Measurements from ENCODE around the gene TMEM132C. TPM values are rescaled to one million over a fixed set of nuclear protein-coding genes. Genes with fewer than 3 reads are reported as not detected.
A peak's percentile ranks its signal among the peaks of the same experiment; 100 is the strongest.

Gene TMEM132C
- total RNA-seq, 1 donor from 2014 or later = 3.9 TPM

DNA sequence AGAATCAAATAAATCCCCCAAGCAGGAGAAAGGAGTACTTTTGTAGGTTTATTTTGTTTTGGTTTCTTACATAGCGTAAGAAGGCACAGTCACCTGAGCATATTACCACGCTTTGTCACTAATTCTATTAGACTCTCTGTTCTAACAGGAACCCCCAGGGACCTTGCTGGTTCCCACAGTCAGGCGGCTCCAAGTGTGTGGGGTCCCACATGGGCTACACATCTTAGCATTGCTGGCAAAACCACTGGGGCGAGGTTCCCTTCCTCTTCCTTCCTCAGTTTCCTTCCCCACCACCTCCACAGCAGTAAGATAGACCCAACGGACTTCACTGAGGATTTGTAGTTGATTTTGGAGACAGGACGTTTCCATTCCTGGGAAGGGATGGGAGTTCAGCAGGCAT, 49.1 kb downstream of the TMEM132C start:
- peak overlapping the region; percentile 61 for H3K27ac Mint-ChIP-seq
- Histone ChIP-seq H3K79me2 (ENCODE audit: low read depth) (no peaks in the 10 kb centered on the region), H2AFZ (replicated peaks) (no peak overlapping the region), H3K27ac (no peak overlapping the region), H3K9me3 (ENCODE audit: low read depth) (no peaks in the 10 kb centered on the region), H3K36me3 (no peaks in the 10 kb centered on the region), H3K4me1 (peaks cover 9% of the 10 kb centered on the region), H3K4me2 (no peak overlapping the region), H3F3A (ENCODE audit: low read depth) (no peaks in the 10 kb centered on the region), H3K27me3 (no peaks in the 10 kb centered on the region), H4K20me1 (ENCODE audit: low read depth) (no peaks in the 10 kb centered on the region), H3K9ac (no peak overlapping the region), H3K4me3 (no peak overlapping the region)
- peaks cover 62% of the 10 kb centered on the region for H3K4me1 Mint-ChIP-seq
- no peak for TF ChIP-seq EZH2phosphoT487 (IDR thresholded peaks at IDR 0.05)
- no peak for TF ChIP-seq EZH2 (IDR thresholded peaks at IDR 0.05)
- TF ChIP-seq, protein P1, sequence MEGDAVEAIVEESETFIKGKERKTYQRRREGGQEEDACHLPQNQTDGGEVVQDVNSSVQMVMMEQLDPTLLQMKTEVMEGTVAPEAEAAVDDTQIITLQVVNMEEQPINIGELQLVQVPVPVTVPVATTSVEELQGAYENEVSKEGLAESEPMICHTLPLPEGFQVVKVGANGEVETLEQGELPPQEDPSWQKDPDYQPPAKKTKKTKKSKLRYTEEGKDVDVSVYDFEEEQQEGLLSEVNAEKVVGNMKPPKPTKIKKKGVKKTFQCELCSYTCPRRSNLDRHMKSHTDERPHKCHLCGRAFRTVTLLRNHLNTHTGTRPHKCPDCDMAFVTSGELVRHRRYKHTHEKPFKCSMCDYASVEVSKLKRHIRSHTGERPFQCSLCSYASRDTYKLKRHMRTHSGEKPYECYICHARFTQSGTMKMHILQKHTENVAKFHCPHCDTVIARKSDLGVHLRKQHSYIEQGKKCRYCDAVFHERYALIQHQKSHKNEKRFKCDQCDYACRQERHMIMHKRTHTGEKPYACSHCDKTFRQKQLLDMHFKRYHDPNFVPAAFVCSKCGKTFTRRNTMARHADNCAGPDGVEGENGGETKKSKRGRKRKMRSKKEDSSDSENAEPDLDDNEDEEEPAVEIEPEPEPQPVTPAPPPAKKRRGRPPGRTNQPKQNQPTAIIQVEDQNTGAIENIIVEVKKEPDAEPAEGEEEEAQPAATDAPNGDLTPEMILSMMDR (IDR thresholded peaks at IDR 0.05) = no peak
- peaks cover 36% of the 10 kb centered on the region for H3K9me3 Mint-ChIP-seq
- DNase-seq (ENCODE audit: low spot score) = no peak
- H3K4me3 Mint-ChIP-seq = no peak overlapping the region
- H3K27me3 Mint-ChIP-seq (ENCODE audit: insufficient read depth, low read depth) = no peaks in the 10 kb centered on the region
- H3K36me3 Mint-ChIP-seq = peaks cover 73% of the 10 kb centered on the region

DNA sequence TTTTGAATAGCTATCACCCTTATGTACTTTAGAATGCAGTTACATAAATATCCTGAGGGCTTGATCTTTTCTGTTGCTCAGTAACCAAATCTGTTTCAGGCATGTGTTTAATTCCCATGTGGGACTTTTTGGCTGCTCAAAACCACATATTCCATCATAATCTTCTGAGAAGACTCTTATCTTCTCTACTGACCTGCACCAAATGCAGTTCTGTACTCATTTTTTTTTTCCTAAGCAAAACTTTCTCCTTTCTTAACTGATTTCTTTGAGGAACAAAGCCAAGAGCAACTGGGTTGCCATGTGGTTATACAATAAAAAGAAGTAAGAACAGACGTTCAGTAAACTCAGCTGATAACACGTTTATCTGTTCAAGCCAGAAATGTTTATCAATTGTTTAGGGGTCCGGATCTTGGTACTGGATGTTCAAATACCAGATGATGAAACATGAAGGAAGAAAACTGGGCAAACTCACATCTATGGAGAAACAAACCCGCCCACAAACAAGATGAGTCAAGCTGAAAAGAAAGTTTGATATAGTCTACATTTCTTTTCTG, 50.1 kb downstream of the TMEM132C start:
- Histone ChIP-seq H3F3A (ENCODE audit: low read depth) (no peaks in the 10 kb centered on the region), H3K27me3 (no peaks in the 10 kb centered on the region), H3K4me2 (no peak overlapping the region), H3K4me3 (no peak overlapping the region), H3K9me3 (ENCODE audit: low read depth) (no peaks in the 10 kb centered on the region), H2AFZ (replicated peaks) (no peak overlapping the region), H3K79me2 (ENCODE audit: low read depth) (no peaks in the 10 kb centered on the region), H4K20me1 (ENCODE audit: low read depth) (no peaks in the 10 kb centered on the region), H3K36me3 (no peaks in the 10 kb centered on the region), H3K4me1 (peaks cover 9% of the 10 kb centered on the region), H3K27ac (no peak overlapping the region), H3K9ac (no peak overlapping the region)
- TF ChIP-seq, protein P1 (IDR thresholded peaks at IDR 0.05) = no peak
- no peak for TF ChIP-seq EZH2phosphoT487 (IDR thresholded peaks at IDR 0.05)
- no peak for TF ChIP-seq EZH2 (IDR thresholded peaks at IDR 0.05)
- H3K4me1 Mint-ChIP-seq = peaks cover 54% of the 10 kb centered on the region
- no peaks in the 10 kb centered on the region for H3K27me3 Mint-ChIP-seq (ENCODE audit: insufficient read depth, low read depth)
- H3K4me3 Mint-ChIP-seq = no peak overlapping the region
- H3K36me3 Mint-ChIP-seq = peaks cover 75% of the 10 kb centered on the region
- H3K9me3 Mint-ChIP-seq = peaks cover 39% of the 10 kb centered on the region
- H3K27ac Mint-ChIP-seq = peak overlapping the region; percentile 33
- DNase-seq (ENCODE audit: low spot score) = no peak

DNA sequence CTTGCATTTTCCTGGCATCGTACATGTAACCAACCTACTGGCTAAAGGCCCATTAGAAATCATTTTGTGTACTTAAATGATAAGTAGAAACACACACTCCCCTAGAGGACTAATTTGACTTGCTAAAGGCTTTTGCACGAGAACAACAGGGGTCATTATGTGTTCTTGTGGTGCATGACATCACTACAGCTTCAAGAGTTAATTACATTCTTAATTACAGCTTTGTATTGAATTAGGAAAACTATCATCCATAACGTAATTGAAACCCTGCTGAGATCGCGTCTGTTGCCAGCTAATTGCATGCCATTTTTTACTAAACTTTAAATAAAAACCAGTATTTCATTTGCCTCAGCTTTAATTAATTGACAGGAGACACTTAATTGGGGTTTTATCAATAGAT, 51.4 kb downstream of the TMEM132C start:
- H3K4me1 ChIP-seq = peaks cover 5% of the 10 kb centered on the region
- H3K9me3 Mint-ChIP-seq = peaks cover 45% of the 10 kb centered on the region
- no peaks in the 10 kb centered on the region for H3F3A ChIP-seq (ENCODE audit: low read depth)
- H3K4me3 Mint-ChIP-seq = no peak overlapping the region
- H3K4me2 ChIP-seq = no peak overlapping the region
- no peak overlapping the region for H3K27ac ChIP-seq
- no peaks in the 10 kb centered on the region for H3K27me3 ChIP-seq
- H3K36me3 Mint-ChIP-seq = peaks cover 76% of the 10 kb centered on the region
- TF ChIP-seq, protein P1 (IDR thresholded peaks at IDR 0.05) = no peak
- no peak for TF ChIP-seq EZH2phosphoT487 (IDR thresholded peaks at IDR 0.05)
- TF ChIP-seq EZH2 (IDR thresholded peaks at IDR 0.05) = no peak
- H3K27me3 Mint-ChIP-seq (ENCODE audit: insufficient read depth, low read depth) = no peaks in the 10 kb centered on the region
- H3K4me1 Mint-ChIP-seq = peaks cover 52% of the 10 kb centered on the region
- H3K9ac ChIP-seq = no peak overlapping the region
- no peak for DNase-seq (ENCODE audit: low spot score)
- no peak overlapping the region for H3K4me3 ChIP-seq
- H3K36me3 ChIP-seq = no peaks in the 10 kb centered on the region
- no peaks in the 10 kb centered on the region for H3K9me3 ChIP-seq (ENCODE audit: low read depth)
- no peak overlapping the region for H3K27ac Mint-ChIP-seq
- no peaks in the 10 kb centered on the region for H4K20me1 ChIP-seq (ENCODE audit: low read depth)
- no peaks in the 10 kb centered on the region for H3K79me2 ChIP-seq (ENCODE audit: low read depth)
- H2AFZ ChIP-seq (replicated peaks) = no peak overlapping the region
